Measurements from ENCODE around the gene SUCLG1.
"Not testable (repeated sequence)": the region's sequence is repeated elsewhere in the genome, so short reads cannot be mapped to it uniquely, and the experiment has no call there.

Gene SUCLG1

DNA sequence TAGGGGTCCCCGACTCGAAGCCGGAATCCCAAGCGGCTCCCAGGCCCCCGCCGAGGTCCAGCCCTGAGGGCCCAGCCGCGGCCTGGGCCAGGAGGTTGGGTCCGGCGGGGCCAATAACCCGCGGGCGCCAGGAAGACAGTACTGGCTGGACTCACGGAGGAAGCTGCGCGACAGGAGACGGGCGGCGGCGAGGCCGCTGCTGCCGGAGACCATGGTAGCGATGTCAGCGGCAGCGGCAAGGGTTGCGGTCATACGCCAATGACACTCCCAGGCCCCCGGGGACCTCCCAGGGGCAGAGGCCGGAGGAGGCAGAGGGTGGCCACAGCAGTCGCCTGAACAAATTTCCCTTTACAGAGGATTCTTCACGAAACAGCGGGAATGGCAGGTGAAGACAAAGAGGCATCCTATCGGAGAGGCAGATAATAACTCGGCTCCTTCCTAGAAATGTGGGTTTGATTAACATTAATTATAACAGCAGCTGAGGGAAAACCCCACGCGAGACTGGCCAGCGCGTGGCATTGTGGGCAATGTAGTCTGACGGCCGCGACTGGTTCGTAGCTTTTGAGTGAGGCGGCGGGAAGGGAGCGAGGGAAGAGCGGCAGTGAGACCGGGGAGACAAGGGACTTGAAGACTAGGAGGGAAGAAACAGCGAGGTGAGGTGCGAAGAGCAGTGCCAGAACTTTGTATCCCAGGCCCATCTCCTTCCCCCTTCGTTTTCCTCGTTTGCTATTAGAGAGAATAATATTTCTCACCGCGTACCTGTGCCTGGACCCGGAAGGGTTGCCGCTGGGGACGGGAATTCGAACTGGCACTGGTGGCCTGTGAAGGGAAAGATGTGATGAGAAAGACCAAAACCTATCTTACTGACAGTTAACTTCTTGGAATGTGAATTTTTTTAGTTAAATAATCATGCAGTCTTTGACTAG is at the start of gene SUCLG1:
TSS of gene SUCLG1 (minus strand) at position 263 of the 926 bp plus-strand sequence. CDS start at position 252, 11 bp downstream.
- no peak for FAIRE-seq
- peak; percentile 92 for DNase-seq (ENCODE audit: low spot score)

DNA sequence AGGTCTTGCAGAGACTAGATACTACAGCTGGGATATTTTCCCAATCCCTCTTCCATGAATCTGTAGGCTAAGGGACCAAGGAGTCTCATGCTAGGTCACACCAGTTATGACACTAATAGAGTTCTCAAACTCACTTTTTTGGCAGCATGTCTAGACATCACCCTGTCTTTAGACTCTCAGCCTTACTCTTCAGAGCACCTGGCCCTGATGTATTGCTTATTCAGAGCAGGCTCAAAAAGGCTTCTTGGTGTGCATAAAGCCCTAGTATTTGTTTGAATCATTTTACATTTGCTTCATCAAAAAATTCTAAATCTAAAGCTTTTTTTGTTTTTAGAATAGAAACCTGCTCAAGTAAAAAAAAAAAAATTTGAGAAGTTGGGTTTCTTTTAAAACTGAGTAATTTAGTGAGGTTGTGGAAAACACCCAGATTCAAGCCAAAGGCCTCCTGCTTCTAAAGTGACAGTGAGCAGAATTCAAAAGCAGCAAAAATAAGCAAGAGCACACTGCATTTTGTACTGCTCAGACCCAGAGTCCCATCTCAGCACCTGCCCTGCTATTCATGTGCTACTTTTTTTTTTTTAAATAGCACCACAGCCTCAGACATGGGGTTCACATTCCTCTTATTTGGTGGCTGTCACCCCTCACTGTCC is 39.2 kb upstream of the SUCLG1 start:
- DNase-seq (ENCODE audit: low spot score): no peak
- no peak for FAIRE-seq

DNA sequence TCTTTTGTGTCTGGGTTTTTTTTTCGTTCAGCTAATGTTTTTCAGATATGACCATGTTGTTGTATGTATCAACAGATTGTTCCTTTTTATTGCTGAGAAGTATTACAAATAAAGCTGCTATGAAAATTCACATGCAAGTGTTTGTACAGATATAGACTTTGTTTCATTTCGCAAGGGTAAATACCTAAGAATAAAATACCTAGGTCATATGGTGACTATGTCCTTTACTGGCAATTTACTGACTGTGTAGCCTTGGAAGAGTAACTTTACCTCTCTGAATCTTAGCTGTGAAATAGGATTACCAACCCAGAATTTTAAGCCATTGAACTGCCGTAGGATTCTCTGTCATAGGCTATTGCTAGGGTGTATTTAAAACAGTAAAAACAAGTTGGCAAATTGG is 38.2 kb upstream of the SUCLG1 start:
- no peak for FAIRE-seq

DNA sequence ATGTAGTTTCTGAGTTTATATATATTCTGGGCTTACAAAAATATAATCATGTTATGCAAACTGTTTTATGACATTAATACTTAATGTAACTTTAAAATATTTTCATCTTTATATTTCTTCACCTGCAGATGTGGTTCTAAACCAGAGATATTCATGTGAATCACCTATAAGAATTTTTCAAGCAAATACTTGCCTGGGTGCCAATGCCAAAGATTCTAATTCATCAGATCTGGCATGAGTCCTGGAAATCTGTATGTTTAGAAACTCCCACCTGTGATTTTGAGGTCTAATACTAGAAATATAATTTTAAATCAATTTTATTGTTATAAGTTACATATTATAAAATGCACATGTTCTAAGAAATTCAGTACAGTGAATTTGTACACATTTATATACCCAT is 37.3 kb upstream of the SUCLG1 start:
- DNase-seq (ENCODE audit: low spot score) (no peak), FAIRE-seq (no peak)

More for the DNA sequence above, 38.2 kb upstream of the SUCLG1 start:
- no peak for DNase-seq (ENCODE audit: low spot score)

DNA sequence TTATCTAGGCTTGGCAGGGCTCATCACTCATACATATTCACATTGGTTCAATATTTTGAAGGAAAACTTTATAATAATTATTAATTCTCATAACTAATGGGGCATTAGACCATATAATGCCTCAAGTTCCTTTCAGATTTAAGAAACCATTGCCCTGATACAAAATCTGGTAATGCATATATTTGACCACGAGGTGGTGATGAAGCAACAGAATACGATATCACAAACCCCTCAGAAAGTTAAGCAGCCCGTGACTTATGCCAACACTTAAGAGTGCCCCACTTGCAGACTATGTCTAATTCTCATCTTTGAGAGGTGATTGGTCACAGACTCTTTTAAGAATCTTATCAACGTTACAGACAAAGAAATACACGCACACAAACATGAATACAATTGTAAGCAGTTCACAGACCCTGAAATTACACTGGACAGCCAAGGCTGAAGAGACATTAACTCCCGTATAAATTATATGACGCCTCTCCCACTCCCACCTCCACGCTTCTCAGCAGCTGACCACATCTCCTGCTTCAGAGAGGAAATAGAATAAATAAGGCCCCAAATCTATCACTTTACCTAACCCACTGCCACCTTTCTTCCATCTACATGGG is 36.6 kb upstream of the SUCLG1 start:
- FAIRE-seq (no peak), DNase-seq (ENCODE audit: low spot score) (peak; percentile 50)

DNA sequence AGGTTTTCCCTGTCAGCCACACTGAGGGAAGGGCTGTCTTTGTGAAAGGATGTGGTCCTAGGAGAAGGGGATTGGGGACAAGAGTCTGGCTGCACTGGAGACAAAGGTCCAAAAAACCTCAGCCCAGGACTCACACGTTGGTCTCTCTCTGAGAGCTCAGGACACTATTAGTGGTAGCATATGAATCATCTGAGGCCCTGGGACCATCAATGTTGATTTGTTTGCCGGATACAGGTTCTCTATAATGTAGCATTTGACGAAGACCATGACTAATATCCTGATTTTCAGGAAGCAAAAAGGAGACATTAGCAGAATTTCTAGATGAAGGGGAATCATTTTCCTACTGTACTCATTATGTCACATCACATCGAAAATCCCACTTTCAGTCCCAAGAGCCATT is 35.0 kb upstream of the SUCLG1 start:
- no peak for FAIRE-seq

DNA sequence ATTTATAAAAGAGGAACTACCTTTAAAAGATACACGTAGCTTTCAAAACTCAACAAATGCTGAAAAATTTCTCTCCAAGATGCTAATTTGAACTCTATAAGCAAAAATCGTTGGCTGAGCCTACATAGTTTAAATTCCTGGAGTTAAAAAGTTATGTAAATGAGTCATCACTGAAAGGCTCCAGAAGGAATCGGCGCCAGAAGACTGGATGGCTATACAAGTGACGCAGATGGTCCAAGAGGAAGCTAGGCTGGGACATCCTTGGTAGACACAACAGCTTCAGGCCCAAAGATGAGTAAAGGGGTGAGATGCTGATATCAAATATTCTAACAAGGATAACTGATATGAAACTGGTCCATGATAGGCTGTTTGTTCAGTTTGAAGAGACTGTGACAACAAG is 34.4 kb upstream of the SUCLG1 start:
- FAIRE-seq: no peak
- DNase-seq (ENCODE audit: low spot score): peak; percentile 66

More for the DNA sequence above, 35.0 kb upstream of the SUCLG1 start:
- no peak for DNase-seq (ENCODE audit: low spot score)

DNA sequence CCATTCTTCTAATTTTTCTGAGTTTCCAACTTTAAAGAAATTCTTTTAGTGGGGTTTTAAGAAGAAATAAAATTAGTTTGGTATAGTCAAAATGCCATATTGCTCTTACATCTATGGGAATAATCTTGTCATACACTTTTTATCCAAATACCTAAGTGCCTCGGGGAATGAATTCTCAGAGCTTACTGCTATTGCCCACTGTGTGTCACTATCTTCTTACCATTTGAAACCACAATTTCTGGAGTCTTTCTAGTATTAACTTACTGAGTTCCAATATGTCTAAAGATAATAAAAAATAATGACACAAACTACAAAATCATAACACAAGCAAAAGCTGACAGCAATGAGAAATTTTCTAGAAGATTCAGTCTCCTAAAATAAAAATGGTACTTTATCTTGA is 33.5 kb upstream of the SUCLG1 start:
- DNase-seq (ENCODE audit: low spot score): no peak
- no peak for FAIRE-seq

DNA sequence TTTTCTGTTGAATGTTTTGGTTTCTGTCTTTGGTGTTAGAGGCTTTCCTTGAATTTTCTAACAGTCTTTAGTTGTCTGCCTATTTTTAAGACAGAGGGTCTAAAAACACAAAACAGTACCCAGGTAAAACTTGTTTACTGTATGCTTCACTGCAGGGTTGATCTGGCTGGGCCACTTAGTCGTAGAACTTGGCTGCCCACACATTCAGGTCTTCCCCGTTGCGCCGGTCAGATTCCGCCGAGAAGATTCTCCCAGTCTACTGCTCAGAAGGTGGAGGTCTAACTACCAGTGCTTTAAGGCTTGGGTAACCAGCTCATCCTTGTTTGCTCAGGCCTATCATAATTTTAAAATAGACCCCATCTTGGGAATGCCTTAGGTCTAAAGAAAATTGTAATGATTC is 32.7 kb upstream of the SUCLG1 start:
- DNase-seq (ENCODE audit: low spot score) (no peak), FAIRE-seq (no peak)

DNA sequence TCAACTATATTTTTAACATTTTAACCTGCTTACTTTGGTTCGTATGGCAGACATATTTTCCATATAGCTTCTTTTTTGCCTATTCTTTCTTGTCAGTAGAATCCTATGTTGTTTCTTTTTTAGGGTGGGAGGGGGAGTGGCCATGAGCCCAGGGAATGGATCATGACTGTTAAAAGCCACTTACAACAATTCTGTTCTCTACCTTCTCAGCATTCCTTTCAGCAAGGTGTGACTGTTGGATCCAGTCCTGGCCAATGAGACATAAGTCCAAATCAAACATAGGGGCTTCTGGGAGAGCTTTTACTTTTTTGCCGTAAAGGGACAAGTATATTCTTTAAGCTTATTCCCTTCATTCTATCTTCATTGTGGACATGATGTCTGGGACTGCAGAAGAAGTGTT is 32.2 kb upstream of the SUCLG1 start:
- no peak for FAIRE-seq
- no peak for DNase-seq (ENCODE audit: low spot score)

DNA sequence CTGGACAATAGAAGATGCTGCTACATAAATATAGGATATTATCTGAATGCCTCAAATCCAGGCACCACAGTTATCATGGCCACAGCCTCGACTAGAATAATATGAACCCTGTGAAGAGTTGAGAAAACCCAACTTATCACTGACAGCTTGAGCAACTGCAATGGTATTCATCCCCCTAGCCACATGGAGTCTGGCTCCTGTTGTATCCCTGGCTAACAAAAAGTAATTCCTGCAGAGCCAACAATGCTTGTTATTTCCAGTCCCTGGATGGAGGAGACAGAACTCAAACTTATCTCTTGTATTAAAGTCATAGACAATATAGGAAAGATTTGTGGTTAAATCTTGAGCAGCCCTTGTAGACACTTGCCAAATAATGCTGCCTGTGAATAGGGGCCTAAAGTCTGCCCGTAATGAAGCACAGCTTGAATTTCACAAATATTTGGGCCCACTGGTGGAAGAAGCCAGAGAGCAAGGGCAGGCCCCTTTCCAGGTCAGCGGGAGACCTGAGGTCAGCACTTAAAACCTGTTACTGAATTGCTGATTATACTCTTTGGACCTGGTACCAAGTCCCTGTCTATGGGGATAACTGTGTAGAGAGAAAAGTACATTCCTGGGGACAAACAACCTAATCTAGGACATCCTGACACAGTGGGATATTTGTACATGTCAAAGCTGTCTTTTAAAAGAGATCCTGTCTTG is 28.4 kb upstream of the SUCLG1 start:
- FAIRE-seq: no peak
- no peak for DNase-seq (ENCODE audit: low spot score)

DNA sequence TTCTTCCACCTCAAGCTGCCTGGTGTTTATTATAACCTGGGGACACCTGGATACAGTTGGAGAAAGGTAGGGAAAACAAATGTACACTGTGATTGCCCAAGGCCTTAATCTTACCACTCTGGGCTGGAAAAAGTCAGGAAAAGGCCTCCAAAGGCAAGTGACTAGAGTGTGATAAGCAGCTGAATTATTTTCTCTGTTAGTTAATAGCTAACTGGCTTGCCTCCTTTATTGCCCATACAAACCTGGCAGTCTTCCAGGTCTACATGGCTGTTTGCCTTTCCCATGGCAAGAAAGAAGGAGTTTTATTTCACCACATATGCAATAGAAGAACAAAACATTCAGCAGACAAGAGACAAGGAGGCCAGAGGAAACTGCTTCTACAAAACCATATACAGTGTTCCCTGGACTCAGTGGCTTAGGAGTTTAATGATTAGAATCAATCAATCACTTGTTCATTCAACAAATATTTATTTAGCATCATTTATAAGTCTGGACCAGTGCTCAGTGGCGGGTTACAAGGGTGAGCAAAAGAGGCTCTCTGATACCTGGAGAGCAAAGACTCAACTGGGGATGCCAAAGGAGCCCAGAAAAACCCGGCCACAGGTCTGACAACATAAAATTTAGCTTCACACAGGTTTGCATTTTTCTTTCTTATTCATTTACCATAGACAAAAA is 27.5 kb upstream of the SUCLG1 start:
- FAIRE-seq (no peak), DNase-seq (ENCODE audit: low spot score) (no peak)

DNA sequence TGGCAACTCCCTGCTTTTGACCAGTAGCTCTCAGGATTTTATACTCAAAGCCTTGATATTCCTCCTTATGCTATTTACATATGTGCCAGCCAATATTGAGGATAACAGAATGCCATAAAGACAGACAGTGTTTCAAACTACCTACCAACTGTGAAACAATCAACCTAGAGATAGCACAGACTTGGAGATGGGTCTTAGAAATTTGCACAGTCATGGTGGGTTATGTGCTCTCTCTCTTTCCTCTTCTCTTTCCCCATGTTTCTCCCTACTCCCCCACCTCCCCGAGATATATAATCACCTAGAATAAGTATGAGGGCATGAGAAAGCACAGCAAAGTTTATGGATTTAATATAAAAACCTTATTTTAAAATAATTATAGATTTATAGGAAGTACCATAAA is 24.2 kb upstream of the SUCLG1 start:
- FAIRE-seq (no peak), DNase-seq (ENCODE audit: low spot score) (no peak)

DNA sequence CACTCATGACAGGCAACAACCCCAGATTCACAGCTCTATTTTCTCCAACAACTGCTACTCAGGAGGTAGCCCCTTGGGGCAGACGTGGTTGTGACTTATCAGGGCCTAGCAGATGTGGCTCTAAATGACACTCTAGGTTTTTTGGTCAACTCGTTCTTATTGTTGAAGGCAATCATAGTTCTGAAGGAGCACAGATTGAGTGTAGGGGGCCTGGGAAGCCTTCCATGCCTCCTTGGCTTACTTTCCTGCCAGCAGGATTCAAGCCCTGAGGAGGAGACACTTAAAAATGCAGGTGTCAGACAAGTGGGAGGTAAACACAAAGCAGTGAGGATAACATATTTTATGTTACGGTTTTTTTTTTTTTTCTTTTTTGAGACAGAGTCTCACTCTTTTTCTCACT is 23.5 kb upstream of the SUCLG1 start:
- FAIRE-seq (no peak), DNase-seq (ENCODE audit: low spot score) (no peak)

DNA sequence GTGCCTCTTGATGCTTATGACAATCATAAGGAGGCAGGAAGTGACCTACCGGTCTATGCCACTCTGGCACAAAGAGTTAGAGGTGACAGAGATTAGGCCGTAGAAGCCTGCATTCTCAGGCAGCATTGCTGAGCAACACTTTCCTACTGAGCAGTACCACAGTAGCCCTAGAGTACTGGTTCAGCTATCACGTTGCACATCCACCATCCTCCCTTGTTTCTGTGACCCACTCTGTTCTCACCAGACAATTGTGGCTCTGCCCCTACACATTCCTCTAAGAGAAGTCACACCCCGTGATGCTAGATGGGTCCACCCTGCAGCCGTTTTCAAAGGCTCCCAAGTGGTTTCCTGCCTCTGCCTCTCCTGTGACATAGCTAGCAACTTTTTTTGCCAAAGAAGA is 22.6 kb upstream of the SUCLG1 start:
- FAIRE-seq (peak; percentile 50), DNase-seq (ENCODE audit: low spot score) (peak; percentile 65)

DNA sequence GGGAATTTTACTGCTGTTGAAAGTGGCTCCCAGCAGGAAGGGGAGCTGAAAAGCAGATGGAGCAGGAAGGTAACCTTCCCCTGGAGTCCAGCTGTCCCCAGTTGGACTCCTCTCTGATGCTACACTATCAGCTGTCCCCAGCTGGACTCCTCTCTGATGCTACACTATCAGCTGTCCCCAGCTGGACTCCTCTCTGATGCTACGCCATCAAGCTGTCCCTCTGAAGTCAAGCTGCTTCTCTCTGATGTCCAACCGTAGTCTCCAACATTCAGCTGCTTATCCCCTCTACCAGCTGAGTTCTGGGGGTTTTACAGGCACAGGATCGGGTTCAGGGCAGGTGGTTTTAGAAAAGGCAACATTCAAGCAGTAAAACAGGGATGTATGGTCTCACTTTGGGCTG is 19.8 kb upstream of the SUCLG1 start:
- FAIRE-seq (no peak), DNase-seq (ENCODE audit: low spot score) (no peak)

DNA sequence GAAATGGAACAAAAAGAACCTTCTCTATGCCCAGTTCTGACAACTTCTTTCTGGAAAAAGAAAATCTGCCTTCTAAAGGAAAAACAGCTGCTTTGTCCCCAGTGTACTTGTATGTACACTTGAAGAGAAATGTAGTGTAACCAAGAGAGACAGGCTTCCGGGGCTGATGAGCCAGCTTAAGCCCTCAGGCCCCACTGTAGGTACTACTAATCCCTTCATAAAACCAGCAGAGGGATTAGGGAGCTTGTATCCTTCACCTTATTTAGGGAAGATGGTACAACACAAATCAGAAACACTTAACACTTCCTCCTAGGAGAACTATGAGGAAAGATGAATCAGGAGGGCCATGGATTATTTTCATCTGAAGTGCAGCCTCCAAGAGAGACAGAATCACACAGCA is 18.8 kb upstream of the SUCLG1 start:
- FAIRE-seq: no peak
- no peak for DNase-seq (ENCODE audit: low spot score)

DNA sequence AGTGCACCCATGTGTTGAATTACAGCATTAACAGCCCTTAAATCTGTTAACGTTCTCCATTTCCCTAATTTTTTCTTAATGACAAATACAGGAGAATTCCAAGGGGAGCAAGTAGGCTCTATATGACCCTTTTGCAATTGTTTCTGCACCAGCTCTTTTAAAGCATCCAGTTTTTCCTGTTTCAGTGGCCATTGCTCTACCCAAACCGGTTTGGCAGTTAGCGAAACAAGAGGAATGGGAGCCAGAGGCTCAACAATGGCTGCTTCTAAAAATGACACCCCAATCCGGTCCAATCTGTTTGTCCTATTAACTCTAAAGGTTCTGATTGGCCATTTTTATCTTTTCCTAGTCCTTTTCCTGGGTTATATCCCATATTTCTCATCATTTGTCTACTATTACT is 15.1 kb upstream of the SUCLG1 start:
- DNase-seq (ENCODE audit: low spot score) (no peak), FAIRE-seq (no peak)

DNA sequence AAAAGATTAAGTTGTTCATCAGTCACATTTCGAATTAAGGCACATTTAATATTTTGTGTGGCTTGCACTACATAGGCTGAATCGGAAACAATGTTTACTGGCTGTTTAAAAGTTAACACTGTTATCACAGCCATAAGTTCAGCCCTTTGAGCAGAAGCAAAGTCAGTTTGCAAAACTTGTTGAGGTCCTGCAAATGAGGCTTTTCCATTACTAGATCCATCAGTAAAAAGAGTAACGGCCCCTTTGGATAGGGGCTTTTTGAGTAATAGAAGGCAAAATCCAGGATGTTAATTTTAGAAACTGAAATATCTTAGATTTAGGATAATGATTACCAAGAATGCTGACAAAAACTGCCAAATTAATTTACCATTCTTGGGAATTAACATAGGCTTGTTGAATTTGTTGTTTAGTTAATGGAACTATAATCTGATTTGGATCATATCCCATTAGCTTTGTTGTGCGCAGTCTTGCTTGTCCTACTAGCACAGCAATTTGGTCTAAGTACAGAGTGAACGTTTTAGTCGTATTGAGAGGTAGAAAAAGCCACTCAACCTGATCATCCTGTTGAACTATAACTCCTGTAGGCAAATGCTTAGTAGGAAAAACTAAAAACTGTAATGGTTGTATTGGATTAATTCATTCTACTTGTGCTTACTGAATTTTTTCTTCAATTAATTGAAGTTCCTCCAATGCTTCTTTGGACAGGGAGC is 13.9 kb upstream of the SUCLG1 start:
- DNase-seq (ENCODE audit: low spot score): no peak
- FAIRE-seq: no peak

DNA sequence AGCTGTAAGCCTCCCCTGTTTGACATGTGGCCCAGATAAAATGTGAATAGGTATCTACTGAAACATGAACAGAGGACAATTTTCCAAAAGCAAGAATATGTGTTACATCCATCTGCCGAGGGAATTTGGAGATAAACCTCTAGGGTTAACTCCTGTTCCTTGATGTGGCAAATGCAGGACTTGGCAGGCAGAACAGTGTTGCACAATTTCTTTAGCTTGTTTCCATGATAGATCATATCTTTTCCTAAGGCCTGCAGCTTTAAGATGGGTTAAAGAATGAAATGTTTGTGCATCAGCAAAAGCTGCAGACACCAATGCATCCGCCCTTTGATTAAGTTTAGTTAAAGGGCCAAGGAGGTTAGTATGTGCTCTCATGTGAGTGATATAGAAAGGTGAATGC is 13.3 kb upstream of the SUCLG1 start:
- not testable (repeated sequence) for FAIRE-seq; DNase-seq (ENCODE audit: low spot score)

DNA sequence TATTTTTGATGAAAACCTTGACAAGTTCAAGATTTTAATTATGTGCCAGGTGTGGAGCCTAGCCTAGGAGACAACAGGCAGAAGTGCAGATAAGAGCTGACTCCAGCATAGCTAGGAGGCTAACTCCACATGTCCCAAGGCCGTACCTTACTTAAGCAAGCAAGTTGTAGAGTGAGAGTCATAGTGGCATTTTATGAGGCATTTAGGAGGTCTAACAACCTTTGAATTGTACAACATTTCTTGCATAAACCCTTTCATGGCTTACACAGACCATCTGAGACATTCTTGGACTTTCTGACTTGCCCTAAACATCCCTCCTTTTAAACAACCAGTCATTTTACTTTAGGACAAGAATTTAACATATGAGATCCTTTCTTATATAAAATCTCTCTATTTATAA is 8.3 kb upstream of the SUCLG1 start:
- DNase-seq (ENCODE audit: low spot score): no peak
- no peak for FAIRE-seq
